SK-N-MC (cell line): Measurements from ENCODE around the gene CCDC158.

Experiments used
- EZH2 ChIP-seq: fragments of 200-600 bp; sonication (generic); IDR thresholded peaks from one replicate; pipeline ENCODE4 v1.6.1; 2017; ENCODE audit warnings: antibody characterized with exemption
- FOXP2 ChIP-seq: optimal IDR thresholded peaks from 2 replicates; pipeline ENCODE3; 2011; ENCODE audit warnings: mild to moderate bottlenecking, moderate library complexity; ENCODE audit not compliant: insufficient read depth; ENCODE audit errors: extremely low read length, control extremely low read depth
- POLR2AphosphoS5 ChIP-seq: IDR thresholded peaks from 2 replicates; pipeline ENCODE4 v1.6.1; 2012; ENCODE audit warnings: mild to moderate bottlenecking, low read depth, low read length, borderline replicate concordance

GRCh38 chr4:76381986-76382385 is 39.0 kb downstream of the CCDC158 start:
- TF ChIP-seq POLR2AphosphoS5 (no peak), EZH2 (no peak), FOXP2 (no peak)
